ENCODE results near the gene VDR. TPM values are rescaled to one million over a fixed set of nuclear protein-coding genes. Genes with fewer than 3 reads are reported as not detected.

The VDR gene
- total and polyA plus RNA-seq, 2 experiments from 2014 or later: 3.2 to 4.9 TPM

- Histone ChIP-seq H4K20me1 (ENCODE audit: insufficient read depth, poor library complexity, severe bottlenecking) (no peaks in the 10 kb centered on the region), H3K4me2 (no peak overlapping the region), H2AFZ (no peak overlapping the region), H3K9me2 (replicated peaks; ENCODE audit: insufficient read depth) (no peaks in the 10 kb centered on the region), H3K4me3 (no peak overlapping the region), H3K36me3 (replicated peaks; ENCODE audit: insufficient read depth, low read depth) (no peaks in the 10 kb centered on the region), H3K27ac (no peak overlapping the region), H3K79me2 (no peaks in the 10 kb centered on the region), H3K27me3 (no peaks in the 10 kb centered on the region), H3K9me3 (ENCODE audit: low read depth) (no peaks in the 10 kb centered on the region), H3K4me1 (ENCODE audit: insufficient read depth) (no peaks in the 10 kb centered on the region)
- TF ChIP-seq EZH2 (IDR thresholded peaks at IDR 0.05; ENCODE audit: borderline replicate concordance) (no peak), EZH2phosphoT487 (IDR thresholded peaks at IDR 0.05; ENCODE audit: low read depth, severe bottlenecking, unreplicated experiment) (no peak)
- TF ChIP-seq, protein P1, sequence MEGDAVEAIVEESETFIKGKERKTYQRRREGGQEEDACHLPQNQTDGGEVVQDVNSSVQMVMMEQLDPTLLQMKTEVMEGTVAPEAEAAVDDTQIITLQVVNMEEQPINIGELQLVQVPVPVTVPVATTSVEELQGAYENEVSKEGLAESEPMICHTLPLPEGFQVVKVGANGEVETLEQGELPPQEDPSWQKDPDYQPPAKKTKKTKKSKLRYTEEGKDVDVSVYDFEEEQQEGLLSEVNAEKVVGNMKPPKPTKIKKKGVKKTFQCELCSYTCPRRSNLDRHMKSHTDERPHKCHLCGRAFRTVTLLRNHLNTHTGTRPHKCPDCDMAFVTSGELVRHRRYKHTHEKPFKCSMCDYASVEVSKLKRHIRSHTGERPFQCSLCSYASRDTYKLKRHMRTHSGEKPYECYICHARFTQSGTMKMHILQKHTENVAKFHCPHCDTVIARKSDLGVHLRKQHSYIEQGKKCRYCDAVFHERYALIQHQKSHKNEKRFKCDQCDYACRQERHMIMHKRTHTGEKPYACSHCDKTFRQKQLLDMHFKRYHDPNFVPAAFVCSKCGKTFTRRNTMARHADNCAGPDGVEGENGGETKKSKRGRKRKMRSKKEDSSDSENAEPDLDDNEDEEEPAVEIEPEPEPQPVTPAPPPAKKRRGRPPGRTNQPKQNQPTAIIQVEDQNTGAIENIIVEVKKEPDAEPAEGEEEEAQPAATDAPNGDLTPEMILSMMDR (IDR thresholded peaks at IDR 0.05; ENCODE audit: poor library complexity): peak; percentile 42
- peak; percentile 55 for DNase-seq (ENCODE audit: low spot score)
- 41% methylated on average over 6 of the region's 6 CpGs for WGBS (ENCODE audit: low lambda C conversion rate, missing lambda C conversion rate)
Observed at GRCh38 chr12:47870175-47870781, 34.5 kb downstream of the VDR start.

DNA sequence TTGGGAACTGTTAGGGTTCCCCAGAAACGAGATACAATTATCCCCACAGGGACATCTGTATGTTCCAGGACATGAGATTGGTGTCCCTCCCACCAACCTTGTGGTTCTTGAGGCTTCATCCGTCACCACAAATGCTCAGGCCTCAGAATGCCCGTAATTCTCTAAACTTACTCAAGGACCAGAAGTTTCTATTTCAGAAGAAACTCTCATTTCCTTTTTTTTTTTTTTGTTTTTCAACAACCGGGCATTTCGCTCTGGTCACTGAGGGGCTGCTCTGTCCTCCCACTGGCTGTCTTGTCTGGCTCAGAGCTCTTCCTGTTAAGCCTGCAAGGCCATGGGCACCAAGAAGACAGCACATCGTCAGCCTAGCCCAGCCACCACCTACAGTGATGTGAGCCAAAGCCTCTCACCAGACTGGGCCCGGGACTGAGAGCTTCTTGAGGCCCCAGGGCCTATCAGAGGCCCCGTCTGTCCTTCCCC, 36.2 kb downstream of the VDR start:
- Histone ChIP-seq H3K9me2 (replicated peaks; ENCODE audit: insufficient read depth) (no peaks in the 10 kb centered on the region), H2AFZ (no peak overlapping the region), H4K20me1 (ENCODE audit: insufficient read depth, poor library complexity, severe bottlenecking) (no peaks in the 10 kb centered on the region), H3K36me3 (replicated peaks; ENCODE audit: insufficient read depth, low read depth) (no peaks in the 10 kb centered on the region), H3K27ac (no peak overlapping the region), H3K27me3 (no peaks in the 10 kb centered on the region), H3K79me2 (no peaks in the 10 kb centered on the region), H3K4me3 (no peak overlapping the region), H3K9me3 (ENCODE audit: low read depth) (no peaks in the 10 kb centered on the region), H3K4me2 (no peak overlapping the region), H3K4me1 (ENCODE audit: insufficient read depth) (no peaks in the 10 kb centered on the region)
- TF ChIP-seq, protein P1 (IDR thresholded peaks at IDR 0.05; ENCODE audit: poor library complexity): no peak
- no peak for TF ChIP-seq EZH2 (IDR thresholded peaks at IDR 0.05; ENCODE audit: borderline replicate concordance)
- TF ChIP-seq EZH2phosphoT487 (IDR thresholded peaks at IDR 0.05; ENCODE audit: low read depth, severe bottlenecking, unreplicated experiment): no peak
- 93% methylated on average over 8 of the region's 8 CpGs for WGBS (ENCODE audit: low lambda C conversion rate, missing lambda C conversion rate)
- no peak for DNase-seq (ENCODE audit: low spot score)

GRCh38 chr12:47868041-47868440, 36.8 kb downstream of the VDR start:
- Histone ChIP-seq H3K4me1 (ENCODE audit: insufficient read depth) (no peaks in the 10 kb centered on the region), H4K20me1 (ENCODE audit: insufficient read depth, poor library complexity, severe bottlenecking) (no peaks in the 10 kb centered on the region), H3K79me2 (no peaks in the 10 kb centered on the region), H3K27me3 (no peaks in the 10 kb centered on the region), H3K27ac (no peak overlapping the region), H3K4me3 (no peak overlapping the region), H3K36me3 (replicated peaks; ENCODE audit: insufficient read depth, low read depth) (no peaks in the 10 kb centered on the region), H3K4me2 (no peak overlapping the region), H3K9me3 (ENCODE audit: low read depth) (no peaks in the 10 kb centered on the region), H2AFZ (no peak overlapping the region), H3K9me2 (replicated peaks; ENCODE audit: insufficient read depth) (no peaks in the 10 kb centered on the region)
- WGBS (ENCODE audit: low lambda C conversion rate, missing lambda C conversion rate): 92% methylated on average over 2 of the region's 2 CpGs
- TF ChIP-seq, protein P1 (IDR thresholded peaks at IDR 0.05; ENCODE audit: poor library complexity): no peak
- TF ChIP-seq EZH2phosphoT487 (IDR thresholded peaks at IDR 0.05; ENCODE audit: low read depth, severe bottlenecking, unreplicated experiment): no peak
- no peak for TF ChIP-seq EZH2 (IDR thresholded peaks at IDR 0.05; ENCODE audit: borderline replicate concordance)
- DNase-seq (ENCODE audit: low spot score): no peak
